GM21737 (cell line): ENCODE data around the gene KLF12.

Experiments used
- ATAC-seq: cut with Tn5 transposase; IDR thresholded peaks from one replicate; pipeline ENCODE4 v1.9.1; 2021; ENCODE audit warnings: mild to moderate bottlenecking, moderate library complexity; ENCODE audit not compliant: unreplicated experiment

KLF12 gene

DNA sequence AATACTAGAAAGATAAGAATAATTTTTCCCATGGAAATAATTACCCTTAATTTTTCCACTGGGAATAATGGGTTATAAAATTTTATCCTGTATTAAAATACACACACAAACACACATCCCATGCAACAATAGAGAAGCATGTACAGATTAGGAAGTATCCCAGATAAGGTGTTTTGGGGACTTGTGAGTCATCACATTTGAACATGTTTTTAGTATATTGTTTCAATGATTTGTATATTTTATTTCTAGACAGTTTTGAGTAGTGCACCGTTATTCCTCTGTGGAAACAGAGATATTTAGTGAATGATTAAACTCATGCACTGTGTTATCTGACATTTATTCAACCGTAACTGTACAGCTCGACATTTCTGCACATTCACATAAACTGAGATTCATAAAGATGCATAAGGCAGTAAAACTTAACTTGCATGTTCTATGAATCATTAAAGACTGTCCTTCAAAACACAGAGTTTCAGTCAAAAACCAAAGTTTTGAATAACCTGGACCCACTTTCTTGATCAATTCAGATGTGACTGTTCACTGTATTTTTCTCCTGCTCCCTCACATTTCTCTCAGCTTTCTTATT lies 30.1 kb downstream of the KLF12 start:
- no peak for ATAC-seq

DNA sequence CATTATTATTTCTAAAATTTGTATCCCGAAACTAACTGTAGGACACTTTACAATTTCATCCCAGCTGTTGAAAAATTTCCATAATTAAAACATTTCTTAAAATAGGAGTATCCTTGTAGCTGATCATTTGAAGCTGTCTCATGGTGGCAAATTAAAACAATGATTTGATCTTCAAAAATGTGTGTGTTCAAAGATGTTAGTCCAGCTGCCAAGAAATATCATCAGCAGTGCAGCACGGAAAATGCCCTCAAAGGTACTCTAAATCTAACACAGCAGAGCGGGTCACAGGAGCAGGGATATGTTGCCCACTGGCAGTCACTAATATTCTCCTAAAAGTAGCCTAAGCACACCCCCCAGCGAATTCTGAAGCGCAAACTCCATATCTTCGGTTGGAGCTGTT lies 31.0 kb downstream of the KLF12 start:
- ATAC-seq, result no peak

DNA sequence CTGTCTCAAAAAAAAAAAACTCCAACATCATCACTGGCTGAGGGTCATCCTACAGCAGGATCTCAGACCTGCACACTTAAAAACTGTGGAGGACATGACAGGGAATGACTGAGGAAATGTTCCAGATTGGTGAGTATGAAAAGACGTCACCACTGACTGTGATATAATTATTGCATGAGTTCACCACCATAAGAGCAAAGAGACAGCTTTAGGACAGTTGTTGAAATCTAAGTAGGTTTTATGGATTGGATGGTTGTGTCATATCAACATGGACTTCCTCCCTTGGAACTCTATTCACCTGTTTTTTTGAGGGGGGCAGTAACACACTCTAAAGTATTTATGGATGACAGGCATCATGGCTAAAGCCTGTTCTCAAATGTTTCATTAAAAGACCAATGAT lies 31.5 kb downstream of the KLF12 start:
- no peak for ATAC-seq

DNA sequence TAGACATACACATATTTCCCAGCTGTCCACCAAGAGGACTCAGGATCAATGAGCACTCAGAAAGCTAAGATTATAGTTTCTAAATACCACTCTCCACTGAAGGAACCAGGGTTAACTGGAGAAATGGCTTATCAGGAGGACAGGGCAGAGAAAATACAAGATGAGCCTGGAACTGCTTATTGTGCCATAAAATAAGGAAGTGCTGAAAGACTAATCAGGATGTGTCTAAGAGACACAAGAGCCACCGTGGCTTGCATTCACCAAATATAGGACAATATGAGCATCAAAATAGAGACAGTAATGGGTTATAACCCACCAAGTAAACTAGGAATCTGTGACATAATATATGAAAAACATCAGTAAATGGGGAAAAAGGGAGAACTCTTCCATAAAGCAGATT lies 32.8 kb downstream of the KLF12 start:
- ATAC-seq, result no peak

DNA sequence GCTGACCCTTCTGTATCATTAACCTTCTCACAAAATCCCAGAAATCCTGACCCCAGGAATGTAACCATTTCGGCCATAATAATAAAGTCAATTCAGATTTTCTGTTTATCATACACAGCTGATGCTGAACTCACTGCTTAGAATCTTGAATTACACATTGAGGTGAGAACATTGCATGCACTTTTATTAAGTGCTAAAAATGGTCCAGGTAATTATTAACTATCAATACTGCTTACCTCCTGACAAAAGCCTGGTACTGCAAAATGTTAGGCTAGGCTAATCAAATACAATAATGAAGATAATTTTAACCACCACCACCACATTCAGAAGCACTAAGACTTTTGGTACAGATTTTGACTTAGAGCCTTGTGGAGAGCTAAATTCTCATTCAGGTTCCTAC lies 36.1 kb downstream of the KLF12 start:
- no peak for ATAC-seq

DNA sequence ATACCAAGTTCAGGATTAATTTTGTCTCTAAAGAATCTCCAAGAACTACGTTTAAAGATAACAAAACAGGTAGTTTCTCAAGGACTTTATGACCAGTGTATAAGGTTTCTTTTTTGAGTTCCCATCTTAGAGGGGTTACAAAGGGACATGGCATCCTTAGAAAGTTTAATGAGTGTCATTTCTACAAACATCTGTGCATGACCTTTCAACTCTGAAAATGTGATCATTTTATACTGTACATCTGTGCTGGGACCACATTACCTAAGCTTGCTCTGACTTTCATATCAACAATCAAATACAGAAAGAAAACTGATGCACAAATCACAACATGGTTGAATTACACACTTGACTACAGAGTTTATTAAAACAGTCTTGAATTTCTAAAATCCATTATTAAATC lies 37.1 kb downstream of the KLF12 start:
- no peak for ATAC-seq

DNA sequence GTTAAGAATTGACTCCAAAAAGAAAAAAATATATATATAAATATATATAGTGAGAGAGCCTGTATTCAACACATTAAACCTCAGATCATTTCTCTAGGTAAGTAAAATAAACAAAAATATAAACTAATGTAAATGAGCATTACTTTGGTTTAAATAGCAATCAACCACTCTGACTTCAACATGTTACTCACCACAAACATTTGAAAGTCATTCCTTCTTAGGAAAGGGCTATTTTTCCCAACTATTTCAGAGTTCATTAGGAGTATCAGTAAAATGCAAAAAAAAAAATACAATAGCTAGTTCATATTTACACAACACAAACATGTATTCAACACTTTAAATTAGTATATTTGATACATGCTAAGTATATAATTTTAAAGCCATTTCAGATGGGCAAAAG lies 40.5 kb downstream of the KLF12 start:
- ATAC-seq, result no peak

DNA sequence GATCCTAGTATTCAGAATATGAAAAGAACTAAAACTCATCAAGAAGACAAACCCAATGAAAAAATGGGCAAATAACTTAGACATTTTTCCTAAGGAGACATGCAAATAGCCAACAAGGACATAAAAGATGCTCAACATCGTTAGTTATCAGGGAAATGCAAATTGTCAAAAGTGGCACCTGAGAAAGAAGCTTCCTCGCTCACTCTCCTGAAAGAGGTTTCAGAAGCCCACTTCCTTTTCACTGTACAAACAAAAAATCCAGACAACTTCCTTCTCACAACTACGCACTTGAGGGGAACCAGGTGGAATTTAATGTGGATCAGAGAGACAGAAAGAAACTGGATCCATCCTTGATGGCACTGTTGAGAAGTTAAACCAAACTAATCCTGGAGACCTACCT lies 41.5 kb downstream of the KLF12 start:
- no peak for ATAC-seq

DNA sequence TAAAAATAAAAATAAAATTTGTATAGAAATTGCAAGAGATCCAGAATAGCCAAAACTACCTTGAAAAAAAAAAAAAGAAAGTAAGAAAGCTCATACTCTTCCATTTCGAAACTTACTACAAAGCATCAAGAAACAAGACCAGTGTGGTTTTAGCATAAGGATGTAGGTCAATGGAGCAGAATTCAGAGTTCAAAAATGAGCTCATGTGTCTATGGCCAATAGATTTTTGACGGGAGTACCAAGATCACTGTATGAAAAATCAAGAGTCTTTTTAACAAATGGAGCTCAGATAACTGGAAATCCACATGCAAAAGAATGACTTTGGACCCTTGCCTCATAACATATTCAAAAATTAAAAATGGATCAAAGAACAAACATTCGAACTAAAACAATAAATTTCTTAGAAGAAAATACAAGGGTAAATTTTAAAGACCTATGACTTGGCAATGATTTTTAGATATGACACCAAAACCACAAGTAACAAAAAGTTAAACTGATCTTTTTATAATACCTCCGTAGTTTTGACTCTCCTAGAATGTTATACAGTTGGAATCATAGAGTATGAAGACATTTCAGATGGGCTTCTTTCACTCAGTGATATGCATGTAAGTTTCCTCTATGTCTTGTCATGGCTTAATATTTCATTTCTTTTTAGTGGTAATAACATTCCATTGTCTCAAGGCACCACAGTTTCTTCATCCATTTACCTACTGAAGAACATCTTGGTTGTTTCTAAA lies 43.2 kb downstream of the KLF12 start:
- ATAC-seq, result no peak

- no peak for ATAC-seq
Observed at GRCh38 chr13:74090397-74090796, 43.8 kb downstream of the KLF12 start.

DNA sequence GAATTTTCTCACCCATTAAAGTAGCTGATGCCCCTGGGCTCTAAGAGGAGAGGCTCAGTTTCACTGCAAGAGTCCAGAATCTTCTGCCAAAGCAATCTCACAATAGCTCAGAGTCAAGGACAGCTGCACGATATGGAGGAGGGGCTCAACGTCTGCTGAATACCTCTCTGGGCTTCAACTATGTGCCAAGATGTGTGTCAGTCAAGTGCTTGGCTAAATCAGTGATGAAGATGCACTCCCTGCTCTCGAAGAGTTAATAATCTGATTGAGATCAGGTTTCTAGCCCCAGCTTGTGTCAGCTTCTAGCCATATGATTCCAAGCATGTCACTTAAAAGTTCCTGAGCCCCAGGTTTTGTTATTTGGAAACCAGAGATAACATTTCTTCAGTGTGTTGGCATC lies 46.8 kb downstream of the KLF12 start:
- no peak for ATAC-seq
